Small intestine (tissue), 7 donors: ENCODE results near the gene ITGA7. TPM values are rescaled to one million over a fixed set of nuclear protein-coding genes. Genes with fewer than 3 reads are reported as not detected.

Experiments
- DNase-seq, 2 donors: peaks; one replicate each; pipeline versions ENCODE4 v3.0.0 to v3.0.0-alpha.2; 2013
- FAIRE-seq: peaks from 2 replicates; lab custom pipeline; 2012; peaks lifted over from hg19 to GRCh38; lab: Jason Lieb, UNC
- H3K27ac ChIP-seq, 3 donors: one replicate each; pipeline ENCODE4 v1.5.1; 2013; ENCODE audit warnings: low read length in 2 of 3, mild to moderate bottlenecking in 2 of 3, control low read depth in 1 of 3, inconsistent platforms in 1 of 3, low read depth in 1 of 3, moderate library complexity in 1 of 3
- H3K27me3 ChIP-seq, 3 donors: one replicate each; pipeline ENCODE4 v1.6.1; 2013; ENCODE audit warnings: low read length in 3 of 3, inconsistent platforms in 1 of 3; ENCODE audit not compliant: control insufficient read depth in 3 of 3, insufficient read depth in 3 of 3
- H3K36me3 ChIP-seq, 3 donors: one replicate each; pipeline ENCODE4 v1.6.1; 2013; ENCODE audit warnings: low read length in 3 of 3, inconsistent platforms in 1 of 3, low read depth in 1 of 3, mild to moderate bottlenecking in 1 of 3, moderate library complexity in 1 of 3; ENCODE audit not compliant: control insufficient read depth in 3 of 3, insufficient read depth in 2 of 3
- H3K4me1 ChIP-seq, 3 donors: one replicate each; pipeline ENCODE4 v1.6.1; 2013; ENCODE audit warnings: low read length in 2 of 3, inconsistent platforms in 1 of 3, low read depth in 1 of 3, mild to moderate bottlenecking in 1 of 3, moderate library complexity in 1 of 3; ENCODE audit not compliant: control insufficient read depth in 3 of 3, insufficient read depth in 2 of 3
- H3K4me3 ChIP-seq, 3 donors: one replicate each; pipeline ENCODE4 v1.5.1; 2013; ENCODE audit warnings: low read length in 3 of 3, control low read depth in 1 of 3, inconsistent platforms in 1 of 3, low read depth in 1 of 3, mild to moderate bottlenecking in 1 of 3, moderate library complexity in 1 of 3
- H3K9me3 ChIP-seq, 2 donors: one replicate each; pipeline ENCODE4 v1.6.1; 2013; ENCODE audit warnings: low read depth in 1 of 2, low read length in 1 of 2; ENCODE audit not compliant: control insufficient read depth in 2 of 2, insufficient read depth in 1 of 2
- WGBS, 3 donors: extraction: QIAGEN DNeasy Blood & Tissue Kit; methylation state at CpG; one replicate each; pipeline ENCODE4 v1.1.7; 2013; 5-methylcytosine and 5-hydroxymethylcytosine counted together
- polyA plus RNA-seq, 4 donors: library from polyadenylated mRNA; stranded (reverse) in 3 of 4; unstranded in 1 of 4; fragments of 200-250 nt in 3 of 4; fragments of 120-200 nt in 1 of 4; gene quantifications; one replicate each; pipeline versions ENCODE4 v1.2.1 to v1.2.3, GENCODE V29; 2013
- donor health status: healthy with polysubstance abuse.
- donor health status: control.
- donor health status: control.
- donor health status: Bipolar disorder and iron deficiency.
- donor health status: healthy.

The ITGA7 gene
- polyA plus RNA-seq, 4 donors = 6.3 to 81.6 (median 29.6) TPM

- Histone ChIP-seq H3K27ac (peak overlapping the region; percentile 94 to 97 (median 97)), H3K36me3 (peaks cover 2 to 32% (median 14%) of the 10 kb centered on the region in 3 donors), H3K9me3 (no peaks in the 10 kb centered on the region), H3K4me3 (peak overlapping the region in 2 of 3 donors; percentile 74 to 96), H3K4me1 (peaks cover 2 to 41% (median 11%) of the 10 kb centered on the region in 3 donors), H3K27me3 (no peaks in the 10 kb centered on the region)
- 9 to 16% (median 14%) methylated on average over 19 of the region's 19 CpGs for WGBS, 3 donors
- DNase-seq (peak in 1 of 2 donors; percentile 35), FAIRE-seq (no peak)
Measured at GRCh38 chr12:55729819-55730818, 22.4 kb upstream of the ITGA7 start.

- WGBS, 3 donors = 0 to 1% (median 0%) methylated on average over 48 to 61 of the region's 61 CpGs
- H3K27ac ChIP-seq = peak within 1 kb of the TSS; percentile 94 to 97 (median 97)
- peaks cover 2 to 50% (median 11%) of the 10 kb centered on the region in 3 donors for H3K4me1 ChIP-seq
- peak within 1 kb of the TSS; percentile 74 to 96 (median 89) for H3K4me3 ChIP-seq
- H3K27me3 ChIP-seq = no peaks in the 10 kb centered on the region
- FAIRE-seq (no peak), DNase-seq (peak; percentile 91 to 95)
- no peaks in the 10 kb centered on the region for H3K9me3 ChIP-seq
- H3K36me3 ChIP-seq = peaks cover 5 to 41% (median 14%) of the 10 kb centered on the region in 3 donors
Measured at GRCh38 chr12:55728939-55729818, 21.5 kb upstream of the ITGA7 start, which contains the start of gene CD63. CD63 (minus strand) TSS chr12:55729009; CDS start chr12:55728341, 668 bp downstream.

GRCh38 chr12:55728186-55728938 is 20.7 kb upstream of the ITGA7 start:
- Histone ChIP-seq H3K27me3 (no peaks in the 10 kb centered on the region), H3K27ac (peak overlapping the region; percentile 94 to 97 (median 97)), H3K9me3 (no peaks in the 10 kb centered on the region), H3K4me1 (peaks cover 2 to 53% (median 11%) of the 10 kb centered on the region in 3 donors), H3K4me3 (peak overlapping the region; percentile 74 to 96 (median 89)), H3K36me3 (peaks cover 5 to 48% (median 14%) of the 10 kb centered on the region in 3 donors)
- FAIRE-seq = no peak
- peak; percentile 49 to 90 for DNase-seq
- 0 to 1% (median 1%) methylated on average over 43 to 61 of the region's 61 CpGs for WGBS, 3 donors

GRCh38 chr12:55727643-55728185 is 20.0 kb upstream of the ITGA7 start:
- FAIRE-seq = no peak
- 8 to 44% (median 17%) methylated on average over 4 to 9 of the region's 9 CpGs for WGBS, 3 donors
- H3K4me1 ChIP-seq = peaks cover 2 to 60% (median 11%) of the 10 kb centered on the region in 3 donors

GRCh38 chr12:55726971-55727370 is 19.3 kb upstream of the ITGA7 start:
- FAIRE-seq (no peak), DNase-seq (peak in 1 of 2 donors; percentile 48)
- 31 to 42% (median 35%) methylated on average over 10 of the region's 10 CpGs for WGBS, 3 donors
- Histone ChIP-seq H3K36me3 (peaks cover 5 to 57% (median 14%) of the 10 kb centered on the region in 3 donors), H3K4me1 (peaks cover 2 to 62% (median 11%) of the 10 kb centered on the region in 3 donors), H3K9me3 (no peaks in the 10 kb centered on the region), H3K27ac (peak overlapping the region; percentile 9 to 97 (median 94)), H3K4me3 (peak overlapping the region in 2 of 3 donors; percentile 74 to 96), H3K27me3 (no peaks in the 10 kb centered on the region)

More at GRCh38 chr12:55727643-55728185, 20.0 kb upstream of the ITGA7 start:
- peak overlapping the region; percentile 94 to 97 (median 97) for H3K27ac ChIP-seq
- peaks cover 5 to 55% (median 14%) of the 10 kb centered on the region in 3 donors for H3K36me3 ChIP-seq
- peak overlapping the region; percentile 74 to 96 (median 89) for H3K4me3 ChIP-seq
- no peaks in the 10 kb centered on the region for H3K9me3 ChIP-seq
- DNase-seq = peak; percentile 46 to 67
- no peaks in the 10 kb centered on the region for H3K27me3 ChIP-seq

GRCh38 chr12:55725556-55725955 is 17.9 kb upstream of the ITGA7 start:
- peak overlapping the region in 1 of 3 donors; percentile 14 for H3K27ac ChIP-seq
- DNase-seq = no peak
- H3K4me3 ChIP-seq = no peak overlapping the region
- H3K9me3 ChIP-seq = no peaks in the 10 kb centered on the region
- 48 to 79% (median 62%) methylated on average over 3 of the region's 3 CpGs for WGBS, 3 donors
- H3K27me3 ChIP-seq = no peaks in the 10 kb centered on the region
- H3K4me1 ChIP-seq = peaks cover 2 to 70% (median 11%) of the 10 kb centered on the region in 3 donors
- no peak for FAIRE-seq
- peaks cover 5 to 67% (median 14%) of the 10 kb centered on the region in 3 donors for H3K36me3 ChIP-seq

GRCh38 chr12:55724940-55725309 is 17.2 kb upstream of the ITGA7 start:
- FAIRE-seq = no peak
- Histone ChIP-seq H3K27ac (peak overlapping the region in 2 of 3 donors; percentile 27 to 32), H3K4me3 (no peak overlapping the region), H3K27me3 (no peaks in the 10 kb centered on the region), H3K36me3 (peaks cover 5 to 69% (median 14%) of the 10 kb centered on the region in 3 donors), H3K9me3 (no peaks in the 10 kb centered on the region), H3K4me1 (peaks cover 4 to 67% (median 8%) of the 10 kb centered on the region in 3 donors)
- DNase-seq = no peak
- 39 to 50% (median 47%) methylated on average over 3 of the region's 3 CpGs for WGBS, 3 donors
